HG03045 (cell line): ENCODE results near the gene PLEKHM2.
"Not testable (repeated sequence)": the region's sequence is repeated elsewhere in the genome, so short reads cannot be mapped to it uniquely, and the experiment has no call there.

Experiments
- ATAC-seq: cut with Tn5 transposase; IDR thresholded peaks from one replicate; pipeline ENCODE4 v1.9.1; 2021; ENCODE audit warnings: mild to moderate bottlenecking, moderate library complexity; ENCODE audit not compliant: unreplicated experiment

The PLEKHM2 gene

DNA sequence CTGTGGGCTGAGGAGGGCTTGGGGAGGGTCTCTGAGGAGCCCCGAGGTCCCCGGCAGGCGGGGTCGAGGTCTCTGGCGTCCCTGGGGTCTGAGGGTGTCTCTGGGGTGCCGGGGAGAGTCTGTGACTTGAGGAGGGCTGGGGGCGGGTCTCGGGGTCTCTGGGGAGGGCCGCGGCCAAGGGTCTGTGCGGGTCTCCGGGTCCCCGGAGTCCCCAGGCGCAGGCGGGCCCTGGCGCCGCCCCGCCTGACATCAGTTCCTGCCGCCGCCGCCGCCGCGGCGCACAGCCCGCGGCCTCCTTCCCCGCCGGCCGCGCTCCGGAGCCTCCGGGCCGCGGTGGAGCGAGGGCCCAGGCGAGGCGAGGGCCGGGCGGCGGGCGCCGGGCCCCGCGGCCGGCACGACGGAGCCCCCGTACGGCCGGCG lies at the start of gene PLEKHM2:
Gene PLEKHM2 (plus strand): TSS at position 279 of the 420 bp plus-strand sequence. CDS start 239 bp downstream, outside the sequence.
- ATAC-seq, result peak; percentile 73

DNA sequence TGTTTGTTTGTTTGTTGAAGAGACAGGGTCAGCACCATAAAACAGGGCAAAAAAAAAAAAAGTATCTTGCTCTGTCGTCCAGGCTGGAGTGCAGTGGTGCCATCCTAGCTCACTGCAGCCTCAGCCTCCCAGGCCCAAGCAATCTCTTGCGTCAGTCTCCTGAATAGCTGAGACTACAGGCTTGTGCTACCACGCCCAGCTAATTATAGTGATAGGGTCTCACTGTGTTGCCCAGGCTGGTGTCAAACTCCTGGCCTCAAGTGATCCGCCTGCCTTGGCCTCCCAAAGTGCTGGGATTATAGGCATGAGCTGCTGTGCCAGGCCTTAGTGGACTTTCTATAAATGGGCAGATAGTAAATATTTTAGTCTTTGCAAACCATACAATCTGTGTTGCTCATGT lies 47.7 kb upstream of the PLEKHM2 start:
- no peak for ATAC-seq

DNA sequence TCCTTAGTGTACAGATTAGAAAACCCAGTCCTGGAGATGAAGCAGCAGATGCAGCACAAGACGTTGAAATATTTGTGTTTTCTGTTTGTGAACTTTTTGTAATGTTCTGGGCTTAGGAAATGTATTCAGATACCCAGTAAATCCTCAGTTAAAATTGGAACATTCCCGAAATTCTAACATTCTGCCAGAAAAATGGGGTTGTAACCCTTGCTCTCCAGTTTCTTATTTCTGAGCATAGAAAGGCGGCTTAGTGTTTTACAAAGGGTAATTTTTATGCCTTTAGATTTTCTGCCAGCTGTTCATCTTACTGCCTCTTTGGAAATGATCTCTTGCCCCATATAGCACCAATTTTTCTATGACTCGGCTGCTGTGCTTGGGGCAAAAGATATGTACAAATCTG lies 46.3 kb upstream of the PLEKHM2 start:
- ATAC-seq, result no peak

DNA sequence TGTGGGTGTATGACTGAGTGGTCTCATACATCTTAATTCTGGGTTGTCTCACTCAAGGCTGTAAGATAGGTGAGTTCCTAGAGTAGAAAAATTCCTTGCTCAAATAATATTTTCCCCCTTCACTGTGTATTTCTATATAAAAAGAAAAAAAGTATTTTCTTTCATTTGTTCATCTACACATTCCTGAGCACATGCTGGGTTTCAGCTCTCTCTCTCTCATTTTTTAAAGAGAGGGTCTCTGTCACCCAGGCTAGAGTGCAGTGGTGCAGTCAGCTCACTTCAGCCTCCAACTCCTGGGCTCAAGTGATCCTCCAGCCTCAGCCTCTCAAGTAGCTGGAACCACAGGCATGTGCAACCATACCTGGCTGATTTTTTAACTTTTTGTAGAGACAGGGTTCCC lies 44.9 kb upstream of the PLEKHM2 start:
- no peak for ATAC-seq

DNA sequence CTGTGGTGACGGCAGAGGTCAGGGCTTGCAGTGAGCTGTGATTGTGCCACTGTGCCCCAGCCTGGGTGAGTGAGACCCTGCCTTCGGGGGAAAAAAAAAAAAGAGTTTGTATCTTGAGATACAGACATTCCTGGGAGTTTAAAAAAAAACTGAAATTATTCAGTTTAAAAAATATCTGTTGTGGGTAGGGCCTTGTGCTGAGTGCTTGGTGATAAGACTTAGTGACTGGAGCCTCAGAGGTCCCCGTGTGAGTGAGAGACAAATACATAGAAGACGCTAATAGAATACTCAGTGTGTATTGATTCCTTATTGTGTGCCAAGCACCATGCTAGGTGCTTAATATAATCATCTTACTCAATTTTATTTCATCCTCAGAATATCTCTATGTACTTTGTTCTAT lies 44.2 kb upstream of the PLEKHM2 start:
- no peak for ATAC-seq

GRCh38 chr1:15640667-15641066 lies 43.5 kb upstream of the PLEKHM2 start:
- no peak for ATAC-seq

DNA sequence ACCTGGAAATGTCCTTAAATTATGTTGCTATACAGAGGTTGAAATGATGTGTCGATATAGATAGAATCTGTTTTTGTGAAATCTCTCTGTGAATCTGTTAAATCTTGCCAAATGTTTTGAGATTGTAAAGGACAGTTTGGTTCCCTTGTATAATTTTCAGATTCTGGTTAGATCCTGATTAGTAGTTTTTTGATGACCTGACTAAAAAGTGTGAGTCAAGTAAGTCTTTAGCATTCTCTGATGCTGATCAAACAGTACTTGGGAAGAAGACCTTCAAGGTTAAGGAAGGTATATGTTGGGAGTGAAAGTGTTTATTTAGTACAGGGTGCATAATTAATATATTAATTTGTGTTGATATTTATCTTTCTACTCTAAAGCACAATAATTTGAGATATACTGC lies 34.2 kb upstream of the PLEKHM2 start:
- no peak for ATAC-seq

- ATAC-seq, result no peak
These were observed 33.7 kb upstream of the PLEKHM2 start for GRCh38 chr1:15650433-15650832.

GRCh38 chr1:15652130-15652529 lies 32.0 kb upstream of the PLEKHM2 start:
- not testable (repeated sequence) for ATAC-seq

DNA sequence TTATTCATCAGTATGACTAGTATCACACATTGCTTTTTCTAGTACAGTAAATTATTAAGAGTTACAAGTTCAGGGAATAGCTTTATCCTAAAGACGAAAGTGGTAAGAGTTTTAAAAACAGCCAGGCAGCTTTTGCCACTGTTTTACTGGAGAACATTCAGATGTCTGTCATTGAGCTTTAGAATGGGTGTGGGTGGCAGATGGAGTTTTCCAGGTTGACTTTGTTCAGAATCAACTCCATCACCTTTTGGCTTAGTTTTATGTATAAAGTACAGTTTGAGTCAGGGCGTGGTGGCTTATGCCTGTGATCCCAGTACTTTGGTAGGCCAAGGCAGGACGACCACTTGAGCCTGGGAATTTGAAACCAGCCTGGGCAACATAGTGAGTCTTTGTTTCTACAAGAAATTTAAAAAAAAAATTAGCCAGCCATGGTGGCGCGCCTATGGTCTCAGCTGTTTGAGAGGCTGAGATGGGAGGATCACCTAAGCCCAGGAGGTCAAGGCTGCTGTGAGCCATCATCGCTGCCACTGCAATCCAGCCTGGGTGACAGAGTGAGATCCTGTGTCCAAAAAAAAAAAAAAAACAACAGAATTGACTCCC lies 29.9 kb upstream of the PLEKHM2 start:
- ATAC-seq, result no peak

DNA sequence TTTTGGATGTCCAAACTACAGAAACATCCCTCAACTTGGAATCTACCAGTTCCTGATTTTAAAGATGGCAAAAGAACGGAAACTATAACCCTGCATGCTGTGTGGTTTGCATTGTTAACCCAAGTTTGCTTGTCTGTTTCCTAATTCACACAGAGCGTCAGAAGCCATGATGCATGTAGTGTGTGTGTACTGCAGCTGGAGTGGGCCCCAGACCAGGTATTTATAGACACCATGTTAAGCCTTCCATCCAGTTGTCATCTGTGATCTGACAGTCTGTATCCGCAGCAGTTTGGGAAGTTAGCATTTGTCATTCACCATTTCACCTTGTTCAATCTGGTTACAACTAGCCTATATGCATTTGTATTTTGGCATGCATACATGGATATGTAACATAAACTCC lies 27.7 kb upstream of the PLEKHM2 start:
- ATAC-seq, result no peak

GRCh38 chr1:15657021-15657420 lies 27.1 kb upstream of the PLEKHM2 start:
- ATAC-seq, result no peak

DNA sequence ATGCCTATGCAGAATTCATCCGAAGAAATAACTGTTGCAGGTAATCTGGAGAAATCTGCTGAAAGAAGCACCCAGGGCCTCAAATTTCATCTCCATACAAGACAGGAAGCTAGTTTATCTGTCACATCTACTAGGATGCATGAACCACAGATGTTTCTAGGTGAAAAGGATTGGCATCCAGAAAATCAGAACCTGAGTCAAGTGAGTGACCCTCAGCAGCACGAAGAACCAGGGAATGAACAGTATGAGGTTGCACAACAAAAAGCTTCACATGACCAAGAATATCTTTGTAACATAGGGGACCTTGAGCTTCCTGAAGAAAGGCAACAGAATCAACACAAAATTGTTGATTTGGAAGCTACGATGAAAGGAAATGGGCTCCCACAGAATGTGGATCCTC lies 24.0 kb upstream of the PLEKHM2 start:
- ATAC-seq, result no peak

DNA sequence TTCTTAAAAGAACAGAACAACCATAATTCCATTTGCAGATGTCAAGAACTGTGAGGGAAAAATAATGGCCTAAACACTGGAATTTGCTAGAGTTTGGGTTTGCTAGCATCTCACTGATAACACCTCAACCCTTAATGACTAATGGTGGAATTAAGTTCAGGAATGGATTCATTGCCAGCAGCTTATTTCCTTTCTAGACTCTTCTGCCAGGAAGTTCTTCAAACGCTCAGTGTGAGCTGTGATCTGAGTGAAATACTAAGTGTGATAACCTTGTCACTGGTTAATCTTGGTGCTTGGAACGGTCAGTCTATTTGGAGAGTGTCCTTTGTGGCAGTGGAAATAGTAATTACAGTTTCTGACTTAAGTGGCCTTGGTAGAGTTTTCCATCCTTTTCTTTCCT lies 21.6 kb upstream of the PLEKHM2 start:
- no peak for ATAC-seq

DNA sequence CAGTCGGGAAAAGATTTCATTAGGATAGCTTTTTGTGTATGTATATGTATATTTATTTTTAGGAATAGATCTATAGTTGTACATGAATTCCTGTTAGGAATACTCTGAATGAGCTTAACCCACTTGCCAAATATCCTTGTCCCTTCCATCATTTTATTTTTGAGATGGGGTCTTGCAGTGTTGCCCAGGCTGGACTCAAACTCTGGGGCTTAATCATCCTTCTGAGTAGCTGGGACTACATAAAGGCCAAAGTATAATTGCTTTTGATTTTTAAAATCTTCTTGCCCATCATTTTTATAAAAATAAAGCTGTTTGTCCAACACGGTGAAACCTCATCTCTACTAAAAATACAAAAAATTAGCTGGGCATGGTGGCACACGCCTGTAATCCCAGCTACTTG lies 20.2 kb upstream of the PLEKHM2 start:
- ATAC-seq, result no peak

DNA sequence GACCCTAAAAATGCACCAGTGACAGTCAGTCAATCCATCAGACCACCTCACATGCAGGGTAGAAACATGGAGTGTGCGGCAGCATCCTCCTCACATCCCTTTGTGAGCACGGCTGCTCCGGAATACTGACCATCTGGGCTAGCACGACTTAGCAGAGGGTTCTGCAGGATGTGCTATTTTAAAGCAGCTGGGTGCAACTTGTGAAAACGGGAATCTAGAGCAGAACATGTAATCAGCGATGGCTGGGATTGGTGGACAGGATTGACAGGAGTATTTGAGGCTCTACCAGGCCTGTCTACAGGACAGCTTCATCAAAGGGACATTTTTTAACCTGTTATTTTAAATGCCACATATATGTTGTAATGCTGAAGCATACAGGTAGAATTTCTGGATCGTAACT lies 16.8 kb upstream of the PLEKHM2 start:
- ATAC-seq, result no peak

- no peak for ATAC-seq
These were observed 15.9 kb upstream of the PLEKHM2 start for GRCh38 chr1:15668089-15668754.

DNA sequence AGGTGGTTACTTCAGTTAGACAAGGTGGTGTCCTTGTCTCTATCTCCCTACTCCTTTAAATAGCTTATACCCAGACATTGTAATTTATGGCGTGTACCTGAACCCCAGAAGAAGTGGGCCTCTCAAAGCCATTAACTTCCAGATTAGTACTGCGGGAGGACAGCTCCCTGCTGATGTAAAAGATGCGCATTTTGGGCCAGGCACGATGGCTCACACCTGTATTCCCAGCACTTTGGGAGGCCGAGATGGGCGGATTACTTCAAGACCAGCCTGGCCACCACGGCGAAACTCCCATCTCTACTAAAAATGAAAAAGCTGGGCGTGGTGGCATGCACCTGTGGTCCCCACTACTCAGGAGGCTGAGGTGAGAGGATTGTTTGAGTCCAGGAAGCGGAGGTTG lies 15.0 kb upstream of the PLEKHM2 start:
- no peak for ATAC-seq

GRCh38 chr1:15669864-15670263 lies 14.3 kb upstream of the PLEKHM2 start:
- ATAC-seq, result no peak

GRCh38 chr1:15671430-15671829 lies 12.7 kb upstream of the PLEKHM2 start:
- no peak for ATAC-seq

DNA sequence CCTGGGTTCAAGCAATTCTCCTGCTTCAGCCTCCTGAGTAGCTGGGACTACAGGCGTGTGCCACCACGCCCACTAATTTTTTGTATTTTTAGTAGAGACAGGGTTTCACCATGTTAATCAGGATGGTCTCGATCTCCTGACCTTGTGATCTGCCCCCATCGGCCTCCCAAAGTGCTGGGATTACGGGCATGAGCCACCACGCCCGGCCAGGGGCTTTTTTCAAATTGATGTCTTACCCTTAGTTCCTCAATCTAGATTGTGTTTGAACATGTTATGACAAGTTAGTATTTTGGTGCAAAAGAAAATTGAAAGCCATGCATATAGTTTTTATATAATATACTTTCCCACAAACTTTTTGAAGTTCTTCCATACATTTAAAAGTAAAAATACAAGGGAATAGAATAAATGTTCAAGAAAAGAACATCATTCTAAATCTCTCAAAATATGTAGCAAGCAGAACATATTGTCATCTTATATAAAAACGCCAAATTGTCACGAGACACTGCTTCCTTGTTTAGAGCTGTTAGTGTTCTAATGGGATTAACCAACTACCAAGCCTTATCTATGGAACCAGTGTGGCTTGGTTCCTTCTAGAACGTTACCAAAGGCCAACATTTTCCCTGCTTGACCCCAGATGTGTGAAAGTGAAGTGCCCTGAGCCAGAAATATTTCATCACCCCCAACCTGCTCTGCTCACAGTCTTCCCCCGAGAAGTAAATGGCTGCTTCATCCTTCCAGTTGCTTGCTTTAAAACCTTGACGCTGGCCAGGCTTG lies 9.5 kb upstream of the PLEKHM2 start:
- ATAC-seq, result no peak

DNA sequence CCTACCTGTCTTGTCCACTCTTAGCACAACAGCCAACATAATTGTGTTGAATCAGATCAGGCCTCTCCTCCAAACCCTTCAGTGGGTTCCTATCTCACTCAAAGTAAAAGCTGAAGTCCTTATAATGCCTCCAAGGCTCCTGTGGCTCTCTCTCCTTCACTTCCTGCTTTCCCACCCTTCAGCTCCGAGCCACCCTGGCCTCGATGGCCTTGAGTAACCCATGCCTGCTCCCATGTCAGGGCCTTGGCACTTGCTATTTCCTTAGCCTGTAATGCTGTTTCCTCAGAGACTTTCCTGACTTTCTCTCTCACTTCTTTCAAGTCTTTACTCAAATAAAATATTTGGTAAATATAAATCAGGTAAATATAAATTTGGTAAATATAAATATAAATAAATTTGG lies 8.1 kb upstream of the PLEKHM2 start:
- no peak for ATAC-seq
